Stimulated activated CD8-positive, alpha-beta memory T cell treated with anti-CD3 and anti-CD28 coated beads, Interleukin-7, amount 100 ng/mL, for 48 hours (primary cell): ENCODE results near the gene PSMF1.

Experiments used
- DNase-seq, 2 donors: peaks; one replicate each; pipeline ENCODE4 v3.0.0-alpha.2; 2020; ENCODE audit warnings: low read depth in 1 of 2; ENCODE audit errors: extremely low read depth in 1 of 2

The PSMF1 gene, protein sequence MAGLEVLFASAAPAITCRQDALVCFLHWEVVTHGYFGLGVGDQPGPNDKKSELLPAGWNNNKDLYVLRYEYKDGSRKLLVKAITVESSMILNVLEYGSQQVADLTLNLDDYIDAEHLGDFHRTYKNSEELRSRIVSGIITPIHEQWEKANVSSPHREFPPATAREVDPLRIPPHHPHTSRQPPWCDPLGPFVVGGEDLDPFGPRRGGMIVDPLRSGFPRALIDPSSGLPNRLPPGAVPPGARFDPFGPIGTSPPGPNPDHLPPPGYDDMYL

DNA sequence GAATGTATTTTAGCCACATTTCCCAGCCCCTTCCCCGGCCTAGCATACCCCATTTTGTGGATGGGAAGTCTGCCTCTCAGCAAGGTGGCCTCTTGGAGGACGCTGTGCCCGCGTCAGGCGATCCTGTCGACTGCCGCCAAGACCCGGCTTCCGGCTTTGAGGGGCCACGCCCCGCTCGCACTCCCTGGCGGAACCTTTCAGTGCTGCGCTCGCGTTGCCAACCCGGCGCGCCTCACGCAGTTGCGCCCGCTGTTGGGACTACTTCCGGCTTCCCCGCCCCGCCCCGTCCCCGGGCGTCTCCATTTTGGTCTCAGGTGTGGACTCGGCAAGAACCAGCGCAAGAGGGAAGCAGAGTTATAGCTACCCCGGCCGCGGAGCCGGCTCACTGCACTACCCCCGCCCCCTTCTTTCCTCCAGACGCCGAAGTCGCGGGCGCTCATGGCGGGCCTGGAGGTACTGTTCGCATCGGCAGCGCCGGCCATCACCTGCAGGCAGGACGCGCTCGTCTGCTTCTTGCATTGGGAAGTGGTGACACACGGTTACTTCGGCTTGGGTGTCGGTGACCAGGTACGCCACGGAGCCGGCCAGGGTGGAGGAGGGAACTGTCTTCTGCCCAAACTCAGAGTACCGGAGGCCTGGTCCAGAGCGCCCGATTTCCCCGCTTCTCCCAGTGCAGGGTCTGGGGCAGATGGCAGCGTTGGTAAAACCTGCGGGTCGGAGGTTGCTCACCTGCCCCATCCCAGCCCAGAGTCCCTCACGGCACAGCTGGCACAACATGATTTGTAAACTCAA is at the start of gene PSMF1:
PSMF1 (plus strand) TSS at position 267 of the 792 bp plus-strand sequence; CDS start at position 439, 172 bp downstream.
- peak; percentile 87 to 90 for DNase-seq

- DNase-seq: no peak
These were observed 46.1 kb upstream of the PSMF1 start for GRCh38 chr20:1072258-1072657.

DNA sequence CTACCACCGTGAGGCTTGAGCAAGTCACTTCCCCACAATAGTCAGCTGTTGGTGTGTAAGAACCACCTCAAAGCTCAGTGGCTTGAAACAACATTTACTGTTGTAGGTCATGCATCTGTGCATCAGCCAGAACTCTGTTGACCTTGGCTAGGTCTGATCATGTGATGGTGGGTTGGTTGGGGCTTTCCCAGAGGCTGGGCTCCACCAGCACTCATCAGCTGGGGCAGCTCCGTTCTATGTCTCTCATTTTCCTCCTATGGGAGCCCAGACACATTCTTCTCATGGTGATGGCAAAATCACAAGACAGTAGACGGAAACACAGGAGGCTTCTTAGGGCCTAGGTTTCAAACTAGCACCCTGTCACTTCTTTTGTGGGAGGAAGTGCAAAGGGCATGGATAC is 42.8 kb upstream of the PSMF1 start:
- no peak for DNase-seq

DNA sequence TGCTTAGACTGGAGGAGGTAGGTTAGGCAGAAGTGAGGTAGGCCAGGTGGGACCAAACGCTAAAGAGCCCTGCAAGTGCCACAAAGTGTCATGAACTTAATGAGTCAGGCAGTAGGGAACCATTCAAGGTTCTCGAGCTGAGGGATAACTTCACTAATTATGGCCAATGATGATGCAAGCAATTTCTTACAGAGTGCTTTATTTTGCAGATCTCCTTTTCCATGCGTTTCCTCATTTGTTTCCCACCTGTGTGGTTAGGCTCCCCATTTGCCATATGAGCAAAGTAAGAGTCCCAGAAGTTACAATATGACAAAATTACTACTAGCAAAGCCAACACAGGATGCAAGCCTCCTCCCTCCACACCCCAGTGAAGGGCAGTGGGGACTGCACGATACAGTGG is 36.5 kb upstream of the PSMF1 start:
- no peak for DNase-seq

DNA sequence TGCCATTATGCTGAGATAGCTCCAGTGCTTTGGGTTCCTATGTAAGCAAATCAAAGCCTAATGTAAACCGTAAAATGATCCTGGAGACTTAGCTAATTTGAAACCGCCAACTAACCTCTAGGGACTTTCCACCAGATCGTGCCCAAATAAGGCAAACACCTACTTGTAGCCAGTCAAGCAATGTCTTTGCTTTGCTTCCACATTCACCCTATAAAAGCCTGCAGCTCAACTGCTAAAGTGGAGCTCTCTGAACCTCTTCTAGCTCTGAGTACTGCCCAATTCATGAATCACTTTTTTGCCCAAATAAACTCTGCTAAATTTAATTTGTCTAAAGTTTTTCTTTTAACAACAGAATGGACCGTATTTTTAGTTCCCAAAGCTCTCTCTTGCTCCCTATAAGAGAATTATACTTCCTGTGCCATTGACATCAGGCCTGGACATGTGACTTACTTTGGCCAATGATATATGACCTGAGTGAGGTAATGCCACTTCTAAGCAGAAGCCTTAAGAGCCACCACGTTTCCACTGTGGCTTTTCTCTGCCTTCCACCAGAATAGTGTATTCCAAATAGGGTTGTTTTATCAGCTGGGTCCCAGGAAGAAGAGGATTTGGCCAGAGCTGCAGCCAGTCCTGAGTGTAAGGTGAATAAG is 34.8 kb upstream of the PSMF1 start:
- DNase-seq: no peak

DNA sequence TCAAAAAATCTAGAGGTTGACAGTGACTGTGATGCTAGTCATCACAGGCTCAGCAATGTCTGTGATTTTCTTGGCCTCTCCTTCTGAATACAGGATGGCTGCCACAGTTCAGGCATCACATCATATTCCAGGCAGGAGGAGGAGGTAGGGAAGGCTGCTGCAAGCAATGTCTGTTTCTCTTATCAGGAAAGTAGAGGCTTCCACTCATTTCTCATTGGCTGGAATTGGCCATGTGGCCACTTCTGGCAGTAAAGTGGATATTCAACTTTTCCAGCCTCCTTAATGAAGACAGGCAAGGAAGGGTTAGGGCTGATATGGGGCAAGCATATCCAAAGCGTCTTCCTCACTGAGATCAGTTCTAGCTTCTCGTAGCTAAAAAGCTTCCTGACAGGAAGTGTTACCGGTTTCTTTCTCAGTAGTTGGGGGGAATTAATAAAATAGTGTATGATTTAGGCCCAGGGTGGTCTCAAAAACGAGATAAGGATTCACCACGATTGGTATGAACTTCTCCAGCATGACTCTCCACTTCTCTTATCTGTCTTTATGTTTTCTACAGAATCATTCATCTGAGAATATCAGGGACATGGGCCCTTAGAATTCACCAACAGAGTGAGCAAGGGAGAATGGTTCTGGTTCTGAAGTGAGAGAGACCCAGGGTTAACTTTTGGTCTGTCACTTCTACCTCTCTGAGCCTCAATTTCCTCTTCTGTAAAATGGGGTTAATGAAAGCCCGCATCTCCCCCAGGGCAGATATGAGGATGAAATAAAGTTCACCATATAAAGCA is 32.7 kb upstream of the PSMF1 start:
- no peak for DNase-seq

GRCh38 chr20:1086277-1087213 is 31.9 kb upstream of the PSMF1 start:
- DNase-seq: no peak

DNA sequence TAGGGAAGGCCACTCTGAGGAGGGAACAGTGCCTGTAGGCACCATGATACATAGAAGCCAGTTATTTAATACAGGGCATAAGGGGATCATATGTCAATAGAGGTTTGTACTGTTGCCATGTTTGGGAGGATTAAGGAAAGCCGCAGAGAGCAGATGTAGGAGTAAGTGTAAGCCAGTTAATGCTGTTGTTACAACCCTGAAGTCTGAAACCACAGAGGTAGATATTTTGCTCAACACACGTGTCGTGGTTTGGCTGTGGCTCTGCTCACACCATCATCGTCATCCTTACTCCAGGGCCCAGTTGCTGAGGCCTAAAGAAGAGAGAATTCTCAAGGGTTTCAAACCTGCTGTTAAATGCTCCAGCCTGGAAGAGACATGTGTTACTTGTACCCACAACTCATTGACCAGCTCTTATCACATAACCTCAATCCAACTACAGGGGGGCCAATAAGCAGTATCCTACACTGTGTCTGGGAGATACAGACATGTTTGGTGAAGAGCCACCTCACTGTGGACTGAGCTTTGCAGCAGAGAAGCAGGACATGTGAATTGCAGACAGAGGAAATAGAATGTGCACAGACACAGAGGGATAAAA is 31.0 kb upstream of the PSMF1 start:
- peak in 1 of 2 donors; percentile 23 for DNase-seq

- no peak for DNase-seq
These were observed 23.7 kb upstream of the PSMF1 start for GRCh38 chr20:1094751-1095150.

DNA sequence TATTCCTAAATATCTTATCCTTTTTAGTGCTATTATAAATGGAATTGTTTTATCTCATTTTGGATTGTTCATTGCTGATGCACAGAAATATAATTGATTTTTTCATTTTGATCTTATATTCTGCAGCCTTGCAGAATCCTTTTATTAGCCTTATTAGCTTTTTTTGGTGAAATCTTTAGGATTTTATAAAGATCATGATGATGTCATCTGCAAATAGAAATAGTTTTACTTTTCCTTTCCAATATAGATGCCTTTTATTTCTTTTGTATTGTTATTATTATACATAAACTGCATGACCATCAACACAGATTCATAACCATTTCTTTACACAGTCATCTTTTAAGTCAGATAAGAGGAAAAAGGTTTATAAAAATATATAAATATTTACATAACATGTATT is 16.9 kb upstream of the PSMF1 start:
- DNase-seq: no peak

GRCh38 chr20:1102016-1102415 is 16.4 kb upstream of the PSMF1 start:
- DNase-seq: no peak

- no peak for DNase-seq
These were observed 14.7 kb upstream of the PSMF1 start for GRCh38 chr20:1103751-1104150.

- DNase-seq: no peak
These were observed 12.7 kb upstream of the PSMF1 start for GRCh38 chr20:1105599-1106194.

- no peak for DNase-seq
These were observed 11.2 kb upstream of the PSMF1 start for GRCh38 chr20:1107176-1107575.

GRCh38 chr20:1108437-1108920 is 9.9 kb upstream of the PSMF1 start:
- DNase-seq: no peak

DNA sequence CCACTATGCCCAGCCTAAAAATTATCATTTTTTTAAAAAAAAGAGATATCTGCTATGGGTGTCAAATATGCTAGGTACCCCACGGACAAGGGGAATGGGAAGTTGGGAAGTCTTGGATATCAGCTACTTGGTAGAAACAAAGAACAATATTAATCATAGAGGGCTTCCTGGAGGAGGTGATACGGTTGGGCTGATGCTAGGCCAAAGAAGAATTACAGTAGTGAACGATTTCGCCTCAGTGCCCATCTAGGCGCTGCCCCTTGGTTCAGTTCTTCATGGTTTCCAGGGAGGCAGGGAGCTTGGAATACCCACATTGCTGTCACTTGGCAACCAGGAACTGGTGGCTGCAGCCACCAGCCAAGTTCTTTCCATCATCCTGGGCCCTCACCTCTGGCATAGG is 5.5 kb upstream of the PSMF1 start:
- DNase-seq: no peak

DNA sequence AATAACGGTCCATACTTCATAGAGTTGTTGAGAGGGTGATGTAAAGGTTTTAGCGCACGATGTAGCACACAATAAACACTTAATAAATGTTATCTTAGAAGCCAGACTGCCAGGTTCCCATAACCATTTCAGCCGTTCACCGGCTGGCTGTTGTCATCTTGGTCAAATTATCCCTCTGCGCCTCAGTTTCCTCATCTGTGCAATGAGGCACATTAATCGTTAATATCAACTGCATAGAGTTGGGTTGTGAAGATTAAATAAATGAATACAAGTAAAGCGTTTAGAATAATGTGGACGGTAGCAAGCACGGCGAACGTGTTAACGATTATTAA is 432 bp upstream of the PSMF1 start:
- no peak for DNase-seq

DNA sequence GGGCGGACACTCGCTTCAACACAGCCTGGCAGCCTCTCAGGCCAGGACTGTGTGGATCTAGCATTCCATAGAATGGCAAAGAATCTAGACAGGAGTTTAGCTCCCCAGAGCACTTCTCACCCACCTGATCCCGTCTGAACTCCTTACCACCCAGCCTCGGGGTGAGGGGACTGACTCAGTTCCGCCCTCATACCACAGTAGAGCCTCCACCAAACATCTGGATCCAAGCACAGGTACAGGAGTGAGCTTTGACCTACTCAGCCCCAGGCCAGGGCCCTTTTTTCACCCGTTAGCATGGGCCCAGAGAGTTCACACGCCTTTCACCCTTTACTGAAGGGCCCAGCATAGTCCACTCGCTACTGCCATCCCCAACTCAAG is 715 bp downstream of the PSMF1 start:
- DNase-seq: no peak

GRCh38 chr20:1119524-1119923 is 1.1 kb downstream of the PSMF1 start:
- no peak for DNase-seq
